Measurements from ENCODE around the gene KBTBD4. TPM values are rescaled to one million over a fixed set of nuclear protein-coding genes. Genes with fewer than 3 reads are reported as not detected.

The KBTBD4 gene
- 15.4 TPM for total RNA-seq
- polyA plus RNA-seq = 24.1 TPM

GRCh38 chr11:47578524-47579494 lies at the start of gene KBTBD4, which contains the start of gene NDUFS3:
Gene KBTBD4, minus strand, starts transcription at chr11:47578970. Its CDS starts 19 bp downstream, at chr11:47578951.
Gene NDUFS3, plus strand, starts transcription at chr11:47579074. Its CDS starts 18 bp downstream, at chr11:47579092.
- peak; percentile 85 for DNase-seq (ENCODE audit: extremely low spot score)
- WGBS = under 1% methylated on average over 72 of the region's 72 CpGs
- Histone ChIP-seq H3K4me3 (ENCODE audit: low read depth, low read length) (peak within 1 kb of the TSS; percentile 88), H3K27ac (ENCODE audit: low read depth) (peak within 1 kb of the TSS; percentile 81), H3K4me1 (ENCODE audit: insufficient read depth) (no peaks in the 10 kb centered on the region), H3K36me3 (ENCODE audit: insufficient read depth) (no peaks in the 10 kb centered on the region)

DNA sequence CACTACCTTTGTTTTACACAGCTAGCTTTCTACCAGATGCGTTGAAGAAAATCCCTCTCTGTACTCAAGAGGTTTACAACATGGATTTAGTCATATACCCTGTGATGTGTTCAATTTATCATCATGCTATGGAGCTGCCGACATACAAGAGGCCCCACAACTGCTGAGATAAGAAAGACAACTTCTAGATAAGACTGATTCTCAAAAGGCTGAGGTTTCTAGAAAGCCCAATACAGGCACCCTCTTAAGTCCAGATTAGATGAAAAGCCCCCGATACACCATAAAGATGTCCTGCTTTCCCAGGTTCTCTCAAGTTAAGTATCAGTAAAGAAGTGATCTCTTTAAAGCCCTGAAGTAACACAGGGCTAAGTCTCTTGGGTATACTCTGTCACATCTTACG lies 49.3 kb upstream of the KBTBD4 start:
- Histone ChIP-seq H3K36me3 (ENCODE audit: insufficient read depth) (peaks cover 11% of the 10 kb centered on the region), H3K27ac (ENCODE audit: low read depth) (no peak overlapping the region), H3K4me3 (ENCODE audit: low read depth, low read length) (no peak overlapping the region), H3K4me1 (ENCODE audit: insufficient read depth) (no peaks in the 10 kb centered on the region)
- no peak for DNase-seq (ENCODE audit: extremely low spot score)
- 64% methylated on average over 4 of the region's 4 CpGs for WGBS

DNA sequence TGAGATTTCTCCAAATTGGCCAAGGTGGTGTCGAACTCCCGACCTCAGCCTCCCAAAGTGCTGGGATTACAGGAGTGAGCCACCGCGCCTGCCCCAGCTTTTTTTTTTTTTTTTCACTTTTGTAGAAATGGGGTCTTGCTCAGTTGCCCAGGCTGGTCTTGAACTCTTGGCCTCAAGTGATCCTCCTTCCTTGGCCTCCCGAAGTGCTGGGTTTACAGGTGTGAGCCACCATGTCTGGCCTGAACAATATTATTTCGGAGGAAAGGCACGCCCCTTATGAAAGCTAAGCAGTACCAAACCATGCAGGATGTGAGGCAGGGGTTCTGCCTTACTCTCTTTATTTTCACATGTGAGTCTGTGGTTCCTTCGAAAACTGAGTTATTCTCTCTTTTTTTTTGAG lies 47.5 kb upstream of the KBTBD4 start:
- no peak overlapping the region for H3K4me3 ChIP-seq (ENCODE audit: low read depth, low read length)
- no peak overlapping the region for H3K27ac ChIP-seq (ENCODE audit: low read depth)
- DNase-seq (ENCODE audit: extremely low spot score) = no peak
- over 99% methylated on average over 8 of the region's 8 CpGs for WGBS
- H3K36me3 ChIP-seq (ENCODE audit: insufficient read depth) = peaks cover 12% of the 10 kb centered on the region
- no peaks in the 10 kb centered on the region for H3K4me1 ChIP-seq (ENCODE audit: insufficient read depth)

- DNase-seq (ENCODE audit: extremely low spot score) = no peak
- Histone ChIP-seq H3K4me3 (ENCODE audit: low read depth, low read length) (no peak overlapping the region), H3K36me3 (ENCODE audit: insufficient read depth) (peaks cover 4% of the 10 kb centered on the region), H3K4me1 (ENCODE audit: insufficient read depth) (no peaks in the 10 kb centered on the region), H3K27ac (ENCODE audit: low read depth) (no peak overlapping the region)
- 90% methylated on average over 2 of the region's 2 CpGs for WGBS
Observed at GRCh38 chr11:47620836-47621378, 42.1 kb upstream of the KBTBD4 start.

- Histone ChIP-seq H3K4me1 (ENCODE audit: insufficient read depth) (no peaks in the 10 kb centered on the region), H3K36me3 (ENCODE audit: insufficient read depth) (peaks cover 2% of the 10 kb centered on the region), H3K27ac (ENCODE audit: low read depth) (no peak overlapping the region), H3K4me3 (ENCODE audit: low read depth, low read length) (no peak overlapping the region)
- WGBS = 47% methylated on average over 3 of the region's 3 CpGs
- DNase-seq (ENCODE audit: extremely low spot score) = no peak
Observed at GRCh38 chr11:47617417-47617809, 38.6 kb upstream of the KBTBD4 start.

DNA sequence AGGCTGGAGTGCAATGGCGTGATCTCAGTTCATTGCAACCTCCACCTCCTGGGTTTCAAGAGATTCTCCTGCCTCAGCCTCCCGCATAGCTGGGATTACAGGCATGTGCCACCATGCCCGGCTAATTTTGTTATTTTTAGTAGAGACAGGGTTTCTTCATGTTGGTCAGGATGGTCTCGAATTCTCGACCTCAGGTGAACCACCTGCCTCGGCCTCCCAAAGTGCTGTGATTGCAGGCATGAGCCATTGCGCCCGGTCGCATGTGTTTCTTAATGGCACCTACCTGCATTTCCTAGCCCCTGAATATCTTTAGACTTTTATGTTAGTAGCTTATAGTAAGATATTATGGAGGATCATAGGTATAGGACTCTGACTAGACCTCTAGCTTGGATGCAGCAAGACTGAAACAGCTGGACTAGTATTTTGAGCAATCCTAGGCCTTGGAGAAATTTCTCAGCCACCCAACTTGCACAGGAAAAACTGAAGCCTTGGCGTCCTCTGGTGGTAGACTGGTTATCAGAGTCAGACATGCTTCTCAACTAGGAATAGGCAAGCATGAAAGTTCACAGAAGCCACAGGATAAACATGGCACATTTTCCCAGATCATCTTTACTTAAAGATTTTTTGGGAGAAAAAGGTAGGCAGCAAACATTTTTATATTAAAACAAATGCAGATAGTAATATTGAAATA lies 38.1 kb upstream of the KBTBD4 start:
- H3K4me3 ChIP-seq (ENCODE audit: low read depth, low read length) = no peak overlapping the region
- no peak for DNase-seq (ENCODE audit: extremely low spot score)
- no peaks in the 10 kb centered on the region for H3K4me1 ChIP-seq (ENCODE audit: insufficient read depth)
- H3K36me3 ChIP-seq (ENCODE audit: insufficient read depth) = peaks cover 2% of the 10 kb centered on the region
- no peak overlapping the region for H3K27ac ChIP-seq (ENCODE audit: low read depth)
- WGBS = 88% methylated on average over 10 of the region's 10 CpGs

DNA sequence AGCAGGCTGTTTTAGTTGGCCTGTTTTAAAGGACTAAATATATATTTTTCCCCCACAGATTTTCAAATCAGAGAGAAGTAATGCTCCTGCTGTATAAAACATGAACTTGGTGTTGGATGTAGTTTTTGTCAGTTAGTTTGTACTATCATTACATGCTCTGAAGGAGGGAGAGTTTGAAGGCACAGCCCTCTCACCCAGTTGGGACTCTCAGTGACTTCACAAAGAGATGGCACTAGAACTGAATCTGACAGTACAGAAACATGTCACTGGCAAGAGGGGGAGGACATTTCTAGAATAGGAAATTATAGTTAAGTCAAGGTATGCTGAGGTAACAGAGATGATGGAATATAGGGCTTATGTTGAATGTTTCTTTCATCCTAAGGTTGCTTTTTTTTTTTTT lies 36.5 kb upstream of the KBTBD4 start:
- H3K36me3 ChIP-seq (ENCODE audit: insufficient read depth) = no peaks in the 10 kb centered on the region
- DNase-seq (ENCODE audit: extremely low spot score) = no peak
- no peak overlapping the region for H3K4me3 ChIP-seq (ENCODE audit: low read depth, low read length)

DNA sequence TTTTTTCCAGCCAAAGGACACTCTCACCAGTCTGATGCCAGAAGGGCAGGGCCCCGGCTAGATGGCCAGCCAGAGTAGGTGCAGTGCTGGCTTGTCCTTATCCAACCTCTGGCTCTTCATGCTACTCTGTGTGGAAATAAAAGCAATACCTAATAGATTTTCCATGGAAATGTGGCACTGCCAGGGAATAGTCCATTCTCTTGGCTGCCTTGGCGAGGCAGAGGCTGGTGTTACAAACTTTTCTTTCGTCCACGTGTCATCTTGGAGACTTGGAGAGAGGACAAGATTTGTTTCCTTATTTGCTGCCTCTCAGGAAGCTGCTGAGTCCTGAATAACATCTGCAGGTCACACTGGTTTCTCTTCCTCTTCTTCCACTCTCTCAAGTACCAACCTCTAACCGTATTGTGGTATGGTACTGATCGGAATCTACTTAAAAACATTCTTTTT lies 32.6 kb upstream of the KBTBD4 start:
- no peak overlapping the region for H3K4me3 ChIP-seq (ENCODE audit: low read depth, low read length)
- H3K27ac ChIP-seq (ENCODE audit: low read depth) = no peak overlapping the region
- H3K36me3 ChIP-seq (ENCODE audit: insufficient read depth) = peaks cover 2% of the 10 kb centered on the region
- WGBS = 79% methylated on average over 6 of the region's 6 CpGs
- H3K4me1 ChIP-seq (ENCODE audit: insufficient read depth) = no peaks in the 10 kb centered on the region
- no peak for DNase-seq (ENCODE audit: extremely low spot score)

More for the DNA sequence above, 36.5 kb upstream of the KBTBD4 start:
- H3K27ac ChIP-seq (ENCODE audit: low read depth) = no peak overlapping the region
- H3K4me1 ChIP-seq (ENCODE audit: insufficient read depth) = no peaks in the 10 kb centered on the region

GRCh38 chr11:47609675-47610074 lies 30.9 kb upstream of the KBTBD4 start:
- Histone ChIP-seq H3K4me1 (ENCODE audit: insufficient read depth) (no peaks in the 10 kb centered on the region), H3K27ac (ENCODE audit: low read depth) (no peak overlapping the region), H3K4me3 (ENCODE audit: low read depth, low read length) (no peak overlapping the region), H3K36me3 (ENCODE audit: insufficient read depth) (peaks cover 2% of the 10 kb centered on the region)
- WGBS = 87% methylated on average over 3 of the region's 3 CpGs
- no peak for DNase-seq (ENCODE audit: extremely low spot score)

DNA sequence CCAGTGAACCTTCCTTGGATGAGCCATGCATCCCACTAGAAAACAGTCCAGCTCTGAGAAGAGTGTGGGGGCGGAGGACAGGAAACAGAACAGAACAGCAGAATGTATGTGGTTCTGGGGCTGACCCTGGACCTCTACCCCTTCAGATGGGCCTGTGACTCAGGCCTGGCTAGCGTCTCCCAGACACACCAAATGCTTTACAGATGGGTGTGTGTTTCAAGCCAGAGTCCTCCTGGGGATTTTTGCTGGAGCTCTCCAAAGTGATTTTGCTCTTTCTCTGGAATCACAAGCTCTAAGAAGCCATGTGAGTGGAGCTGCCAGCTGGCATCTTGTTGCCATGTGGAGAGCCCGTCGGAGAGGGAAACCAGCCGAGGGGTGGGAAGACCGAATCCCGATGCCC lies 28.6 kb upstream of the KBTBD4 start:
- Histone ChIP-seq H3K27ac (ENCODE audit: low read depth) (no peak overlapping the region), H3K36me3 (ENCODE audit: insufficient read depth) (peaks cover 2% of the 10 kb centered on the region), H3K4me1 (ENCODE audit: insufficient read depth) (no peaks in the 10 kb centered on the region), H3K4me3 (ENCODE audit: low read depth, low read length) (no peak overlapping the region)
- no peak for DNase-seq (ENCODE audit: extremely low spot score)
- WGBS = 67% methylated on average over 7 of the region's 7 CpGs

DNA sequence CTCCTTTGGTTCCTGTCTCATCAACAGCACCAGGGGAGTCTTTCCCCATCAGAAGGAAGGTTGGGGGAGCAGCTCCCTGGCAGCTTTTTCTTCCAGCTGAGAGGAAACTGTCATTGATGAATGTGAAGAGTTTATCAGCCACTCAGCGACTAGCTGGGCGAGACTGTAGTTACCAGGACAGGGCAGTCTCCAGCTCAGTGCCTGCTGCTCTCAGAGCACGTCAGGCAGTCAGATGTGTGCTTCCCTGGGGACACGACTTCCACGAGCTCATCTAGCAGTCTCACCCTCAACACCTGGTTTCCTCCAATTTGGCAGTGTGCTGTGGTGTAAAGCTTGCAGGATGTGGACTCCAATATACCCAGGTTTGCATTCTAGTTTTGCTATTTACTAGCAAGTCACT lies 28.0 kb upstream of the KBTBD4 start:
- WGBS = 52% methylated on average over 5 of the region's 5 CpGs
- H3K27ac ChIP-seq (ENCODE audit: low read depth) = no peak overlapping the region
- H3K36me3 ChIP-seq (ENCODE audit: insufficient read depth) = peaks cover 2% of the 10 kb centered on the region
- H3K4me1 ChIP-seq (ENCODE audit: insufficient read depth) = no peaks in the 10 kb centered on the region
- no peak for DNase-seq (ENCODE audit: extremely low spot score)
- no peak overlapping the region for H3K4me3 ChIP-seq (ENCODE audit: low read depth, low read length)

DNA sequence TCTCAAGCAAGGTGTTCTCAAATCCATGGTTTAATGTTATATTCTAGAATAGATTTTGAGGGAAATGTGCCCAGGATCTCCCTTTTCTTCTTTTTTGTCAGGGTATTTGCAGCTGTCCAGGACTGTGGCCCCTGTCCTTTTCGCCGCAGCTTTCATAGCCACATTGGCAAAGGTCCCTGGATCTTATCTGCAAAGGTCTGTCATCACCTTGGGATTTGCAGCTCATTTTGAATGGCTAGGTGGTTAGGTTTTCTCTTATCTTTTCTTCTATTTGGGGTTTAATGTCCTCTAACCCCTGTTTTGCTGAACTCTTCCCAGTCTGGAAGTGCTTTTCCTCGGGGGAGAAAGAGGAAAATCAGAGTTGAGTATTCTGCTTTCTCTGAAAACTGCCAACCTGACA lies 27.2 kb upstream of the KBTBD4 start:
- Histone ChIP-seq H3K36me3 (ENCODE audit: insufficient read depth) (peaks cover 2% of the 10 kb centered on the region), H3K27ac (ENCODE audit: low read depth) (no peak overlapping the region), H3K4me3 (ENCODE audit: low read depth, low read length) (no peak overlapping the region), H3K4me1 (ENCODE audit: insufficient read depth) (no peaks in the 10 kb centered on the region)
- 55% methylated on average over 3 of the region's 3 CpGs for WGBS
- DNase-seq (ENCODE audit: extremely low spot score) = no peak

DNA sequence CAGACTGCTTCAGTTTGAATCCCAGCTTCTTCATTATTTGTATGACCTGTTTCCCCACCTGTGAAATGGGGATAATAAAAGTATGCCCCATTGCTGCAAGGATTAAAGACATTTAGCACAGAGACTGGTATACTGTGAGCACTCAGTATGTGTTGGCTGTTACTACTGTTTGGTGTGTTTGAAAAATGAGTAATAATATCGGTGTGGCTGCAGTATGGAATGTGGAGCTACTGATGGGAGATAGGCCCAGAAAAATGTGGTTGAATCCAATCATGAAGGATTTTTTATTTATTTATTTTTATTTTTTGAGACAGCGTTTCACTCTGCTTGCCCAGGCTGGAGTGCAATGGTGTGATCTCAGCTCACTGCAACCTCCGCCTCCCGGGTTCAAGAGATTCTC lies 24.5 kb upstream of the KBTBD4 start:
- no peak for DNase-seq (ENCODE audit: extremely low spot score)
- Histone ChIP-seq H3K4me1 (ENCODE audit: insufficient read depth) (no peaks in the 10 kb centered on the region), H3K27ac (ENCODE audit: low read depth) (no peak overlapping the region), H3K4me3 (ENCODE audit: low read depth, low read length) (no peak overlapping the region), H3K36me3 (ENCODE audit: insufficient read depth) (no peaks in the 10 kb centered on the region)
- 88% methylated on average over 4 of the region's 4 CpGs for WGBS

Measured in urinary bladder (tissue), 4 donors.